Measurements from ENCODE around the gene ZMAT3. TPM values are rescaled to one million over a fixed set of nuclear protein-coding genes. Genes with fewer than 3 reads are reported as not detected.
"Not testable (repeated sequence)": the region's sequence is repeated elsewhere in the genome, so short reads cannot be mapped to it uniquely, and the experiment has no call there.

The ZMAT3 gene
- total RNA-seq = 16.9 and 17.3 TPM in 2 replicates

GRCh38 chr3:179071323-179072099 lies at the start of gene ZMAT3:
Gene ZMAT3, minus strand, starts transcription at chr3:179071809. Its CDS starts 4,057 bp downstream, at chr3:179067752.
- intact Hi-C loops (cut with micrococcal nuclease) = loop anchor here (1.0 to 10.0 kb wide), 9 partner anchors 12 to 1647 kb away; partner anchors contain the start of genes MFN1, MRPL47 and NDUFB5
- H3K27ac Mint-ChIP-seq = peak within 1 kb of the TSS; percentile 95
- peak; percentile 84 for DNase-seq (ENCODE audit: low spot score)
- peaks cover 46% of the 10 kb centered on the region for H3K4me1 Mint-ChIP-seq (ENCODE audit: low read depth)
- H3K27me3 Mint-ChIP-seq (ENCODE audit: insufficient read depth) = peaks cover 3% of the 10 kb centered on the region
- no peaks in the 10 kb centered on the region for H3K9me3 Mint-ChIP-seq
- peaks cover 15% of the 10 kb centered on the region for H3K36me3 Mint-ChIP-seq (ENCODE audit: low read depth)
- peak within 1 kb of the TSS; percentile 98 for H3K4me3 Mint-ChIP-seq

- DNase-seq (ENCODE audit: low spot score) = no peak
- no peak overlapping the region for H3K27ac Mint-ChIP-seq
- intact Hi-C loops (cut with micrococcal nuclease) = no loop called here
- H3K36me3 Mint-ChIP-seq (ENCODE audit: low read depth) = no peaks in the 10 kb centered on the region
- peaks cover 9% of the 10 kb centered on the region for H3K27me3 Mint-ChIP-seq (ENCODE audit: insufficient read depth)
- peaks cover 4% of the 10 kb centered on the region for H3K9me3 Mint-ChIP-seq
- no peaks in the 10 kb centered on the region for H3K4me1 Mint-ChIP-seq (ENCODE audit: low read depth)
- H3K4me3 Mint-ChIP-seq = no peak overlapping the region
Observed at GRCh38 chr3:179116816-179117215, 45.2 kb upstream of the ZMAT3 start.

GRCh38 chr3:179115444-179115843 lies 43.8 kb upstream of the ZMAT3 start:
- H3K36me3 Mint-ChIP-seq (ENCODE audit: low read depth); H3K27ac Mint-ChIP-seq; DNase-seq (ENCODE audit: low spot score); intact Hi-C loops (cut with micrococcal nuclease); H3K4me1 Mint-ChIP-seq (ENCODE audit: low read depth); H3K4me3 Mint-ChIP-seq; H3K9me3 Mint-ChIP-seq: not testable (repeated sequence)
- H3K27me3 Mint-ChIP-seq (ENCODE audit: insufficient read depth) = peaks cover 13% of the 10 kb centered on the region

GRCh38 chr3:179113903-179114302 lies 42.3 kb upstream of the ZMAT3 start:
- Mint-ChIP-seq H3K4me3 (no peak overlapping the region), H3K27me3 (ENCODE audit: insufficient read depth) (peaks cover 15% of the 10 kb centered on the region), H3K9me3 (peaks cover under 1% of the 10 kb centered on the region), H3K36me3 (ENCODE audit: low read depth) (no peaks in the 10 kb centered on the region), H3K4me1 (ENCODE audit: low read depth) (no peaks in the 10 kb centered on the region), H3K27ac (no peak overlapping the region)
- intact Hi-C loops (cut with micrococcal nuclease) = no loop called here
- DNase-seq (ENCODE audit: low spot score) = no peak

GRCh38 chr3:179108086-179108485 lies 36.5 kb upstream of the ZMAT3 start:
- intact Hi-C loops (cut with micrococcal nuclease) = no loop called here
- no peaks in the 10 kb centered on the region for H3K36me3 Mint-ChIP-seq (ENCODE audit: low read depth)
- DNase-seq (ENCODE audit: low spot score) = no peak
- H3K27me3 Mint-ChIP-seq (ENCODE audit: insufficient read depth) = peaks cover 11% of the 10 kb centered on the region
- no peaks in the 10 kb centered on the region for H3K9me3 Mint-ChIP-seq
- no peak overlapping the region for H3K27ac Mint-ChIP-seq
- no peaks in the 10 kb centered on the region for H3K4me1 Mint-ChIP-seq (ENCODE audit: low read depth)
- no peak overlapping the region for H3K4me3 Mint-ChIP-seq

- DNase-seq (ENCODE audit: low spot score) = no peak
- intact Hi-C loops (cut with micrococcal nuclease) = no loop called here
- Mint-ChIP-seq H3K36me3 (ENCODE audit: low read depth) (no peaks in the 10 kb centered on the region), H3K27me3 (ENCODE audit: insufficient read depth) (peaks cover 11% of the 10 kb centered on the region), H3K4me1 (ENCODE audit: low read depth) (no peaks in the 10 kb centered on the region), H3K9me3 (no peaks in the 10 kb centered on the region), H3K27ac (no peak overlapping the region), H3K4me3 (no peak overlapping the region)
Observed at GRCh38 chr3:179107617-179108016, 36.0 kb upstream of the ZMAT3 start.

- Mint-ChIP-seq H3K27me3 (ENCODE audit: insufficient read depth) (peaks cover 5% of the 10 kb centered on the region), H3K36me3 (ENCODE audit: low read depth) (no peaks in the 10 kb centered on the region), H3K9me3 (no peaks in the 10 kb centered on the region), H3K27ac (no peak overlapping the region), H3K4me3 (no peak overlapping the region), H3K4me1 (ENCODE audit: low read depth) (no peaks in the 10 kb centered on the region)
- intact Hi-C loops (cut with micrococcal nuclease) = loop anchor here (1.0 kb wide), 2 partner anchors 41 to 210 kb away; no protein-coding TSS in a partner anchor
- no peak for DNase-seq (ENCODE audit: low spot score)
Observed at GRCh38 chr3:179105881-179106280, 34.3 kb upstream of the ZMAT3 start.

GRCh38 chr3:179100652-179101051 lies 29.0 kb upstream of the ZMAT3 start:
- Mint-ChIP-seq H3K27ac (no peak overlapping the region), H3K27me3 (ENCODE audit: insufficient read depth) (no peaks in the 10 kb centered on the region), H3K4me1 (ENCODE audit: low read depth) (no peaks in the 10 kb centered on the region), H3K4me3 (no peak overlapping the region), H3K36me3 (ENCODE audit: low read depth) (no peaks in the 10 kb centered on the region), H3K9me3 (no peaks in the 10 kb centered on the region)
- no peak for DNase-seq (ENCODE audit: low spot score)
- intact Hi-C loops (cut with micrococcal nuclease) = no loop called here

GRCh38 chr3:179098388-179099077 lies 26.9 kb upstream of the ZMAT3 start:
- Mint-ChIP-seq H3K36me3 (ENCODE audit: low read depth) (no peaks in the 10 kb centered on the region), H3K4me3 (no peak overlapping the region), H3K9me3 (no peaks in the 10 kb centered on the region), H3K27ac (no peak overlapping the region), H3K4me1 (ENCODE audit: low read depth) (no peaks in the 10 kb centered on the region), H3K27me3 (ENCODE audit: insufficient read depth) (no peaks in the 10 kb centered on the region)
- no peak for DNase-seq (ENCODE audit: low spot score)
- intact Hi-C loops (cut with micrococcal nuclease) = no loop called here

- Mint-ChIP-seq H3K27ac (no peak overlapping the region), H3K4me3 (no peak overlapping the region), H3K36me3 (ENCODE audit: low read depth) (no peaks in the 10 kb centered on the region), H3K9me3 (no peaks in the 10 kb centered on the region), H3K27me3 (ENCODE audit: insufficient read depth) (no peaks in the 10 kb centered on the region), H3K4me1 (ENCODE audit: low read depth) (peaks cover 8% of the 10 kb centered on the region)
- no peak for DNase-seq (ENCODE audit: low spot score)
- intact Hi-C loops (cut with micrococcal nuclease) = no loop called here
Observed at GRCh38 chr3:179093807-179094206, 22.2 kb upstream of the ZMAT3 start.

GRCh38 chr3:179091113-179091512 lies 19.5 kb upstream of the ZMAT3 start:
- H3K27me3 Mint-ChIP-seq (ENCODE audit: insufficient read depth) = no peaks in the 10 kb centered on the region
- no peak overlapping the region for H3K4me3 Mint-ChIP-seq
- H3K9me3 Mint-ChIP-seq = no peaks in the 10 kb centered on the region
- no peak overlapping the region for H3K27ac Mint-ChIP-seq
- H3K36me3 Mint-ChIP-seq (ENCODE audit: low read depth) = no peaks in the 10 kb centered on the region
- no peak for DNase-seq (ENCODE audit: low spot score)
- intact Hi-C loops (cut with micrococcal nuclease) = no loop called here
- H3K4me1 Mint-ChIP-seq (ENCODE audit: low read depth) = peaks cover 8% of the 10 kb centered on the region

- no peak overlapping the region for H3K4me3 Mint-ChIP-seq
- H3K36me3 Mint-ChIP-seq (ENCODE audit: low read depth) = no peaks in the 10 kb centered on the region
- H3K27me3 Mint-ChIP-seq (ENCODE audit: insufficient read depth) = no peaks in the 10 kb centered on the region
- intact Hi-C loops (cut with micrococcal nuclease) = no loop called here
- H3K27ac Mint-ChIP-seq = no peak overlapping the region
- peaks cover 17% of the 10 kb centered on the region for H3K4me1 Mint-ChIP-seq (ENCODE audit: low read depth)
- no peaks in the 10 kb centered on the region for H3K9me3 Mint-ChIP-seq
- DNase-seq (ENCODE audit: low spot score) = no peak
Observed at GRCh38 chr3:179088306-179088705, 16.7 kb upstream of the ZMAT3 start.

- H3K4me1 Mint-ChIP-seq (ENCODE audit: low read depth) = peaks cover 17% of the 10 kb centered on the region
- H3K4me3 Mint-ChIP-seq = no peak overlapping the region
- H3K36me3 Mint-ChIP-seq (ENCODE audit: low read depth) = no peaks in the 10 kb centered on the region
- peak overlapping the region; percentile 1 for H3K27ac Mint-ChIP-seq
- no peak for DNase-seq (ENCODE audit: low spot score)
- intact Hi-C loops (cut with micrococcal nuclease) = loop anchor here (1.0 kb wide), 1 partner anchor 12 kb away; no protein-coding TSS in a partner anchor
- no peaks in the 10 kb centered on the region for H3K9me3 Mint-ChIP-seq
- no peaks in the 10 kb centered on the region for H3K27me3 Mint-ChIP-seq (ENCODE audit: insufficient read depth)
Observed at GRCh38 chr3:179083977-179084376, 12.4 kb upstream of the ZMAT3 start.
